Right lobe of liver (tissue), 4 donors: Measurements from ENCODE around the gene OR1N1.

Experiments
- POLR2A ChIP-seq: fragments of 450-650 bp; IDR thresholded peaks from one replicate; pipeline ENCODE4 v1.6.1; 2017; ENCODE audit warnings: antibody characterized with exemption, mild to moderate bottlenecking
- TF ChIP-seq, protein P1 (sequence below), 4 donors: fragments of 200-600 bp in 3 of 4; fragments of 450-650 bp in 1 of 4; IDR thresholded peaks; one replicate each; pipeline versions ENCODE4 v1.5.1 to v1.8.0; 2016 to 2022; ENCODE audit warnings: antibody characterized with exemption in 4 of 4, mild to moderate bottlenecking in 2 of 4
- donor health status: DM: no; HTN: no; CAD: no.
- donor health status: DM: no; HTN: no; CAD: no.
- donor health status: DM: no; HTN: yes; CAD: no.

DNA sequence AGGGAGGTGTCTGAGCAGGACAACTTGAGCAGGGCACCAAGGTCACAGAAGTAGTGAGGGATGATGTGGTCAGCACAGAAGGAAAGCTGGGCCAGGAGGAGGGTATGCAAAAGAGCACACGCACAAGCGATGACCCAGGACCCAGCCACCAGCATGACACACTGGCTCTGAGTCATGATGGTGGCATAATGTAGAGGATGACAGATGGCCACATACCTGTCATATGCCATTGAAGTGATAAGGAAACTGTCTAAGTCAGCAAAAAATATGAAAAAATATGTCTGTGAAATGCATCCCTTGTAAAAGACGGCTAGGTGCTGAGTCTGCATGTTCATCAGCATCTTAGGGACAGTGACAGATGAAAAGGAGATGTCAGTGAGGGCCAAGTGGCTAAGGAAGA lies 49.7 kb downstream of the OR1N1 start:
- TF ChIP-seq, protein P1, sequence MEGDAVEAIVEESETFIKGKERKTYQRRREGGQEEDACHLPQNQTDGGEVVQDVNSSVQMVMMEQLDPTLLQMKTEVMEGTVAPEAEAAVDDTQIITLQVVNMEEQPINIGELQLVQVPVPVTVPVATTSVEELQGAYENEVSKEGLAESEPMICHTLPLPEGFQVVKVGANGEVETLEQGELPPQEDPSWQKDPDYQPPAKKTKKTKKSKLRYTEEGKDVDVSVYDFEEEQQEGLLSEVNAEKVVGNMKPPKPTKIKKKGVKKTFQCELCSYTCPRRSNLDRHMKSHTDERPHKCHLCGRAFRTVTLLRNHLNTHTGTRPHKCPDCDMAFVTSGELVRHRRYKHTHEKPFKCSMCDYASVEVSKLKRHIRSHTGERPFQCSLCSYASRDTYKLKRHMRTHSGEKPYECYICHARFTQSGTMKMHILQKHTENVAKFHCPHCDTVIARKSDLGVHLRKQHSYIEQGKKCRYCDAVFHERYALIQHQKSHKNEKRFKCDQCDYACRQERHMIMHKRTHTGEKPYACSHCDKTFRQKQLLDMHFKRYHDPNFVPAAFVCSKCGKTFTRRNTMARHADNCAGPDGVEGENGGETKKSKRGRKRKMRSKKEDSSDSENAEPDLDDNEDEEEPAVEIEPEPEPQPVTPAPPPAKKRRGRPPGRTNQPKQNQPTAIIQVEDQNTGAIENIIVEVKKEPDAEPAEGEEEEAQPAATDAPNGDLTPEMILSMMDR (IDR thresholded peaks at IDR 0.05), result no peak
- no peak for TF ChIP-seq POLR2A
